Cardiac ventricle fibroblast (primary cell): ENCODE measurements around the gene L3MBTL1. TPM values are rescaled to one million over a fixed set of nuclear protein-coding genes. Genes with fewer than 3 reads are reported as not detected.

Experiments used
- total RNA-seq: library from RNA; depleted of rRNA; stranded (reverse); fragments of >200 nt; gene quantifications from 2 replicates; pipeline ENCODE4 v1.2.3, GENCODE V29; 2015

Gene L3MBTL1
- total RNA-seq = 1.6 and 1.9 TPM in 2 replicates

GRCh38 chr20:43507150-43508080 lies at the start of gene L3MBTL1:
TSS of gene L3MBTL1 (plus strand) at chr20:43507697. CDS start at chr20:43513504, 5,807 bp downstream.

GRCh38 chr20:43558412-43559146 lies 51.1 kb downstream of the L3MBTL1 start, which contains the start of gene SGK2:
TSS of gene SGK2 (plus strand) at chr20:43559027. CDS start at chr20:43566496, 7,469 bp downstream.

GRCh38 chr20:43590392-43591303 lies 83.2 kb downstream of the L3MBTL1 start, which contains the start of gene IFT52:
TSS of gene IFT52 (plus strand) at chr20:43590937. CDS start at chr20:43594699, 3,762 bp downstream.

Other genes starting within 250 kb of the L3MBTL1 start
- 45.3 and 48.3 TPM in 2 replicates for gene SRSF6, start 49.8 kb upstream of the L3MBTL1 start, total RNA-seq
- 0.69 and 0.93 TPM in 2 replicates for gene SGK2, start 51.3 kb downstream of the L3MBTL1 start, total RNA-seq
- gene IFT52, start 83.2 kb downstream of the L3MBTL1 start, total RNA-seq = 15.3 and 24.7 TPM in 2 replicates
- gene MYBL2, start 159.4 kb downstream of the L3MBTL1 start, total RNA-seq = 1.4 and 1.6 TPM in 2 replicates
- gene GTSF1L, start 219.3 kb downstream of the L3MBTL1 start, total RNA-seq = not detected in 2 replicates